ENCODE data around the gene OR2F1.

Gene OR2F1

GRCh38 chr7:143983960-143984359 lies 29.3 kb downstream of the OR2F1 start:
- Histone ChIP-seq H2AK5ac (ENCODE audit: low read depth, low read length) (no peak overlapping the region), H2AFZ (ENCODE audit: low read length) (no peak overlapping the region), H3K4me2 (ENCODE audit: insufficient read depth, low read length, poor library complexity, severe bottlenecking) (no peak overlapping the region), H3K14ac (ENCODE audit: low read length) (no peak overlapping the region), H4K8ac (ENCODE audit: low read depth, low read length) (no peak overlapping the region), H3K9me3 (replicated peaks in 1 of 2; ENCODE audit: control insufficient read depth in 2 of 2, insufficient read depth in 1 of 2, low read depth in 1 of 2, low read length in 2 of 2) (no peaks in the 10 kb centered on the region), H3K18ac (ENCODE audit: low read length) (no peak overlapping the region), H3K4ac (ENCODE audit: low read length) (no peak overlapping the region), H4K91ac (ENCODE audit: low read depth, low read length, poor library complexity) (no peak overlapping the region), H2BK12ac (ENCODE audit: low read length) (no peak overlapping the region), H2BK5ac (ENCODE audit: low read length) (no peak overlapping the region), H3K9ac (ENCODE audit: low read depth, low read length, poor library complexity) (no peak overlapping the region), H3K27ac (replicated peaks; ENCODE audit: low read length) (no peak overlapping the region), H2BK120ac (ENCODE audit: low read depth, low read length) (no peak overlapping the region), H3K4me1 (ENCODE audit: control insufficient read depth in 2 of 2, insufficient read depth in 1 of 2, low read depth in 1 of 2, low read length in 2 of 2) (no peaks in the 10 kb centered on the region), H3K23ac (ENCODE audit: low read depth, low read length, poor library complexity) (no peak overlapping the region), H3K79me1 (ENCODE audit: low read depth, low read length) (no peaks in the 10 kb centered on the region), H3K36me3 (replicated peaks in 1 of 2; ENCODE audit: control insufficient read depth in 2 of 2, insufficient read depth in 2 of 2, low read length in 2 of 2) (no peaks in the 10 kb centered on the region), H2BK15ac (ENCODE audit: low read length) (no peak overlapping the region), H3K27me3 (ENCODE audit: control insufficient read depth in 3 of 3, insufficient read depth in 3 of 3, low read depth in 1 of 3, low read length in 3 of 3) (no peaks in the 10 kb centered on the region), H3K4me3 (ENCODE audit: low read length in 2 of 2) (no peak overlapping the region)
- no peak for DNase-seq (ENCODE audit: low spot score)
- WGBS, 2 donors (ENCODE audit: extremely low coverage in 2 of 2, insufficient read length in 2 of 2, insufficient replicate concordance in 1 of 2): no CpG with 5 or more reads among the region's 5 CpGs

- H2BK12ac ChIP-seq (ENCODE audit: low read length): no peak overlapping the region
- no peak for DNase-seq (ENCODE audit: low spot score)
- H3K9me3 ChIP-seq (replicated peaks in 1 of 2; ENCODE audit: control insufficient read depth in 2 of 2, insufficient read depth in 1 of 2, low read depth in 1 of 2, low read length in 2 of 2): no peaks in the 10 kb centered on the region
- no peak overlapping the region for H3K4me3 ChIP-seq (ENCODE audit: low read length in 2 of 2)
- no peak overlapping the region for H2AK5ac ChIP-seq (ENCODE audit: low read depth, low read length)
- no peaks in the 10 kb centered on the region for H3K79me1 ChIP-seq (ENCODE audit: low read depth, low read length)
- H2BK15ac ChIP-seq (ENCODE audit: low read length): no peak overlapping the region
- H2AFZ ChIP-seq (ENCODE audit: low read length): no peak overlapping the region
- H3K23ac ChIP-seq (ENCODE audit: low read depth, low read length, poor library complexity): no peak overlapping the region
- H2BK5ac ChIP-seq (ENCODE audit: low read length): no peak overlapping the region
- H3K18ac ChIP-seq (ENCODE audit: low read length): no peak overlapping the region
- no peak overlapping the region for H3K9ac ChIP-seq (ENCODE audit: low read depth, low read length, poor library complexity)
- no peak overlapping the region for H3K14ac ChIP-seq (ENCODE audit: low read length)
- H3K4me1 ChIP-seq (ENCODE audit: control insufficient read depth in 2 of 2, insufficient read depth in 1 of 2, low read depth in 1 of 2, low read length in 2 of 2): no peaks in the 10 kb centered on the region
- H3K4me2 ChIP-seq (ENCODE audit: insufficient read depth, low read length, poor library complexity, severe bottlenecking): no peak overlapping the region
- H4K8ac ChIP-seq (ENCODE audit: low read depth, low read length): no peak overlapping the region
- H3K4ac ChIP-seq (ENCODE audit: low read length): no peak overlapping the region
- no peak overlapping the region for H4K91ac ChIP-seq (ENCODE audit: low read depth, low read length, poor library complexity)
- H3K27ac ChIP-seq (replicated peaks; ENCODE audit: low read length): no peak overlapping the region
- no peaks in the 10 kb centered on the region for H3K36me3 ChIP-seq (replicated peaks in 1 of 2; ENCODE audit: control insufficient read depth in 2 of 2, insufficient read depth in 2 of 2, low read length in 2 of 2)
- H2BK120ac ChIP-seq (ENCODE audit: low read depth, low read length): no peak overlapping the region
- no peaks in the 10 kb centered on the region for H3K27me3 ChIP-seq (ENCODE audit: control insufficient read depth in 3 of 3, insufficient read depth in 3 of 3, low read depth in 1 of 3, low read length in 3 of 3)
Observed at GRCh38 chr7:143987513-143987912, 32.9 kb downstream of the OR2F1 start.

- Histone ChIP-seq H2BK5ac (ENCODE audit: low read length) (no peak overlapping the region), H3K14ac (ENCODE audit: low read length) (no peak overlapping the region), H3K4ac (ENCODE audit: low read length) (no peak overlapping the region), H2AFZ (ENCODE audit: low read length) (no peak overlapping the region), H3K9ac (ENCODE audit: low read depth, low read length, poor library complexity) (no peak overlapping the region), H4K8ac (ENCODE audit: low read depth, low read length) (no peak overlapping the region), H3K4me1 (ENCODE audit: control insufficient read depth in 2 of 2, insufficient read depth in 1 of 2, low read depth in 1 of 2, low read length in 2 of 2) (no peaks in the 10 kb centered on the region), H2BK15ac (ENCODE audit: low read length) (no peak overlapping the region), H3K4me3 (ENCODE audit: low read length in 2 of 2) (no peak overlapping the region), H3K9me3 (replicated peaks in 1 of 2; ENCODE audit: control insufficient read depth in 2 of 2, insufficient read depth in 1 of 2, low read depth in 1 of 2, low read length in 2 of 2) (no peaks in the 10 kb centered on the region), H2AK5ac (ENCODE audit: low read depth, low read length) (no peak overlapping the region), H3K27ac (replicated peaks; ENCODE audit: low read length) (no peak overlapping the region), H3K23ac (ENCODE audit: low read depth, low read length, poor library complexity) (no peak overlapping the region), H4K91ac (ENCODE audit: low read depth, low read length, poor library complexity) (no peak overlapping the region), H3K27me3 (ENCODE audit: control insufficient read depth in 3 of 3, insufficient read depth in 3 of 3, low read depth in 1 of 3, low read length in 3 of 3) (no peaks in the 10 kb centered on the region), H3K79me1 (ENCODE audit: low read depth, low read length) (no peaks in the 10 kb centered on the region), H3K4me2 (ENCODE audit: insufficient read depth, low read length, poor library complexity, severe bottlenecking) (no peak overlapping the region), H2BK120ac (ENCODE audit: low read depth, low read length) (no peak overlapping the region), H3K18ac (ENCODE audit: low read length) (no peak overlapping the region), H3K36me3 (replicated peaks in 1 of 2; ENCODE audit: control insufficient read depth in 2 of 2, insufficient read depth in 2 of 2, low read length in 2 of 2) (no peaks in the 10 kb centered on the region), H2BK12ac (ENCODE audit: low read length) (no peak overlapping the region)
- DNase-seq (ENCODE audit: low spot score): no peak
- WGBS, 2 donors (ENCODE audit: extremely low coverage in 2 of 2, insufficient read length in 2 of 2, insufficient replicate concordance in 1 of 2): no CpG with 5 or more reads among the region's 5 CpGs
Observed at GRCh38 chr7:143988976-143989745, 34.5 kb downstream of the OR2F1 start.

GRCh38 chr7:143992670-143993069 lies 38.0 kb downstream of the OR2F1 start:
- DNase-seq (ENCODE audit: low spot score): no peak
- Histone ChIP-seq H3K27me3 (ENCODE audit: control insufficient read depth in 3 of 3, insufficient read depth in 3 of 3, low read depth in 1 of 3, low read length in 3 of 3) (no peaks in the 10 kb centered on the region), H3K4me1 (ENCODE audit: control insufficient read depth in 2 of 2, insufficient read depth in 1 of 2, low read depth in 1 of 2, low read length in 2 of 2) (no peaks in the 10 kb centered on the region), H3K79me1 (ENCODE audit: low read depth, low read length) (no peaks in the 10 kb centered on the region), H3K14ac (ENCODE audit: low read length) (no peak overlapping the region), H3K27ac (replicated peaks; ENCODE audit: low read length) (no peak overlapping the region), H2BK12ac (ENCODE audit: low read length) (no peak overlapping the region), H4K8ac (ENCODE audit: low read depth, low read length) (no peak overlapping the region), H2BK15ac (ENCODE audit: low read length) (no peak overlapping the region), H3K4me3 (ENCODE audit: low read length in 2 of 2) (no peak overlapping the region), H2BK5ac (ENCODE audit: low read length) (no peak overlapping the region), H2AFZ (ENCODE audit: low read length) (no peak overlapping the region), H3K4me2 (ENCODE audit: insufficient read depth, low read length, poor library complexity, severe bottlenecking) (no peak overlapping the region), H3K9me3 (replicated peaks in 1 of 2; ENCODE audit: control insufficient read depth in 2 of 2, insufficient read depth in 1 of 2, low read depth in 1 of 2, low read length in 2 of 2) (no peaks in the 10 kb centered on the region), H4K91ac (ENCODE audit: low read depth, low read length, poor library complexity) (no peak overlapping the region), H3K9ac (ENCODE audit: low read depth, low read length, poor library complexity) (no peak overlapping the region), H2AK5ac (ENCODE audit: low read depth, low read length) (no peak overlapping the region), H3K23ac (ENCODE audit: low read depth, low read length, poor library complexity) (no peak overlapping the region), H3K4ac (ENCODE audit: low read length) (no peak overlapping the region), H3K36me3 (replicated peaks in 1 of 2; ENCODE audit: control insufficient read depth in 2 of 2, insufficient read depth in 2 of 2, low read length in 2 of 2) (no peaks in the 10 kb centered on the region), H3K18ac (ENCODE audit: low read length) (no peak overlapping the region), H2BK120ac (ENCODE audit: low read depth, low read length) (no peak overlapping the region)
